GM18517 (cell line): ENCODE measurements around the gene ROPN1L.

Experiments
- ATAC-seq: cut with Tn5 transposase; IDR thresholded peaks from one replicate; pipeline ENCODE4 v1.9.1; 2021; ENCODE audit warnings: mild to moderate bottlenecking, moderate library complexity; ENCODE audit not compliant: unreplicated experiment

The ROPN1L gene

DNA sequence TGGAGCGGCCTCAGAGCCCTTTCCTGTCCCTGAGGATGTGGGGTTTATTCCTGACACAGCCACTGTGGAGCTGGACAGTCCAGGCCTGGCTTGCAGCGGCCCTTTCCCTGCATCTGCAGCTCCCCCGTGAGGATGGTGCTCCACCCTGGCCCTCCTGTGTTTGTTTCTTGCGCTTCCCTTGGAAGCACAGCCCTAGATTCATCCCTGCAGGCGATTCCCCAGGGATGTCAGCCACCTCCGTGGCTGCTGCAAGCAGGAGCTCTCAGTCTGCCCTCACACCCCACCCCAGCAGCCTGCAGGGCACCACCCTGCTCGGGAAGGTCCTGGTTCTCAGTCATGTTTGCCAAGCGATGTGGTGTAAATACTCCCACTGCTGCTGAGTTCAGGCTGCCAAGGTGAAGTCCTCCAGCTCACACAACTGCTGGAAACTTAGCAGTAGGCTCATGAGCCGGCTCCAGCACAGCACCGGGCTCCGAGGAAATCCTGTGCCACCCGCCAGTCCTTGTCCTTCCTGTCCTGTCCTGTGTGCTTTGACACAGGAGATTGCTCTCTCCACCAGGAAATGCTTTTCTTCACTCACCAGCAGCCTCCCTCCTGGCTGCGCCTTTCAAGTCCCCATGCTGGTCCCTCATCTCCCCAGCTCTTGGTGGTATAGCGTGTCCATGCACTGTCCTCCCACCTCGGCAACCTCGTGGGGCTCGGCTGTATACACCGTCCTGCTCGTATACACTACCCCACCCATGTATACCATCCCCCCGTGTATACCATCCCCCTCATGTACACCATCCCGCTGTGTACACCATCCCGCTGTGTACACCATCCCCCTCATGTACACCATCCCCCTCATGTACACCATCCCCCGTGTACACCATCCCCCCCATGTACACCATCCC is 16.2 kb downstream of the ROPN1L start:
- ATAC-seq, result no peak

DNA sequence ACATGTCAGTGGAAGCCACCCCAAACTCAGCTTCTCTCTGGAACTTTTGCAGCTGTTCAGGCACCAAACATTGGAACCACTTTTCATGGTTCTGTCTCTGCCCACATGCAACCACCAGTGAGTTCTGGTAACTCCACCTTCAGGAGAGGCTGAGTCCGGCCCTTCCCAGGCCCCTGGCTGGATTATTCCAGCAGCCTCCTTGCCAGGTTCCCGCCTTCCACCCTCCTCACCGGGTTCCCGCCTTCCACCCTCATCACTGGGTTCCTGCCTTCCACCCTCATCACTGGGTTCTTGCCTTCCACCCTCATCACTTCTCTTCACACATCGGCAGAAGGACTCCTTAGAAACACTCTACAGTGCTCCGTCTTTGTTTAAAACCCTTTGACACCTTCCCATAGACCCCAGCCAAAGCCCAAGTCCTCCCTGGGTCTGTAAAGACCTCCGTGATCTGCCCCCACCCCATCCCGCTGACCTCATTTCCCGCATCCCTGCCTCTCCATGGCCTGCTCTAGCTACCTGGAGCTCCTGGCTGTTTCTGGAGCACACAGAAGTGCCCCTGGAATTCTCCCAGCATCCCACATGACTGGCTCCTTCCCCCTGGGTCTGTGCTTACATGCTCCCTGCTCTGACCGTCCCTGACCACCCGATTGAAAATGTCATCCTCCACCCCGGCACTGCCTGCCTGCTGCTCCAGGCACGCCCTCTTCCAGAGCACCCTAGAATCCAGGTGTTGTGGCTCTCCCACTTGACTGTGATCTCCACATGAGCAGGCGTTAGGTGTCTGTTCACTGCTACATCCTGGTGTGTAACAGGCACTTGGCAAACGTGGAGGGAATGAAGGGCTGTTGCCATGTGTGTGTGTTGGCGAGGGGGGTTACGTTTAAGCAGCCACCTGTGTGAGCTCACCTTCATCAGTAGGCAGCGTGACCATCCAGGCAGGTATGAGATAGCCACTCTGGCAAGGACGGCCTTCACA is 17.7 kb downstream of the ROPN1L start:
- no peak for ATAC-seq

DNA sequence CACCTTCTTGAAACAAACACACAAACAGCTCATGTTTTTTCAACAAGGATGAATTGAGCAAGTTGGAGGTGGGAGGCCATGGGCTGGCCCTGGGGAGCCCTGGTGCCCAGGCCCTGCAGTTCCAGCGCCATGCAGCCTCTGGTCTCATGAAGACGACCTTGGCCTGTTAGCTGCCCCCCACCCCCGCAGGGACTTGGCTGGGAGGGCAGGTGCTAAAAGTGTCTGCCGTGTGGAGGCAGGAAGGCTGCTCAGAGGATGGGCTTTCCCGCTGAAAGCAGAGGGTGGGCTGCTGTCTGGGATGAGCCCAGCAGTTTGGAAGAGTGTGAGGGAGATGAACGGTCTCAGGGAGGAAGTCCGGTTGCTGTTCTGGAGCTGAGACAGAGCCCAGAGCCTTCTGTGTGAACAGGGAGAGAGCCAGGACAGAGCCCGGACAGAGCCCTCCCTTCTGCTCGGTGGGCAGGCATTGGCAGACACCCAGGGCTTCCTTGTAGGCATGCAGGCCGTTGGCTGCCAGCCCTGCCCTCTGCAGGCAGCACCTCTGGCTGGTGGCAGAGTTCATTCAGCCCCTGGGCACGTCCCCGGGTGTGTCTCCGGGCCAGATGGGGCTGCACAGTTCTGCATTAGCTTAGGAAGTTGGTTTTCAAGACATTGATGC is 18.7 kb downstream of the ROPN1L start:
- ATAC-seq, result no peak

DNA sequence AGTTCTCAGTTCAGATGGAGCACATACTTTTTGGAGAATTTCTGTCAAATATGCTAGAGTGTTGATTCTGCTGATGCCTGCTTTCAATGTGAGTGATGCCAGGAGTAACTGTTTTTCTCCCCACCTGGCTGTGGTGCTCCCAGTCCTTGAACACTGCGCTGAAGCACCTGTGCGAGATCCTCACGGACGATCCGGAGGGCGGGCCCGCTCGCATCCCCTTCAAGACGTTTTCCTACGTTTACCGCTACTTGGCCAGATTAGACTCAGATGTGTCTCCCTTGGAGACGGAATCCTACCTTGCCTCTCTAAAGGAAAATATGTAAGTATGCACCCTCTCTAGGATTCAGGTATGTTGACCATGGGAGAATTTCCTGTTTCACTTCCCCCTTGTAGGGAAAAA is 19.4 kb downstream of the ROPN1L start:
- no peak for ATAC-seq

DNA sequence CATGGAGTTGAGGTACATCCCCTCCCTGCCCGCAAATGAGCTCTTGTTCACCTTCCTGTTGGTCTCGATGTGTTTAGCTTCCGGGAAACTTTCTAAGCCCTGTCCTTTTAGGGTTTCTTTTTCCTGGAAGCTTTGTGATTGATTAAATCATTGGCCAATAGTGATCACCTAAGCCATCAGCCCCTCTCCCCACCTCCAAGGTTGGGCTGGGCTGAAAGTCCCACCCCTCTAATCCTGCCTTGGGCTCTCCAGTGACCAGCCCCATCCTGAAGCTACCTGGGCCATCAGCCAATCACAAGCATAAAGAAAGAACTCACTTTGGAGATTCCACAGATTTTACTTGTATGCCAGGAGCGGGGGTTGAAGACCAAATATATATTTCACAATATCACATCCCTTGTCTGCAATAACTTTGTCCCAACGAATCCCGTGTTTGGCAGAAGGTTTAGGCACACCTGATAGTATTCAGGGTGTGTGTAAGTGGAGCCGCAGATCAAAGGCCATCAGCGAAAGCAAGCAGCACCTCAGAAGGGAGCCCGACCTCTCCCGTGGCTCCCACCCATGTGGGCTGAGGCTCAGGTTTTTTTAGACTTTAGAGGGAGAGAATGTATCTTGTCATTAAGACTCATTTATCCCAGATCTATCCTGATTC is 20.4 kb downstream of the ROPN1L start:
- no peak for ATAC-seq

DNA sequence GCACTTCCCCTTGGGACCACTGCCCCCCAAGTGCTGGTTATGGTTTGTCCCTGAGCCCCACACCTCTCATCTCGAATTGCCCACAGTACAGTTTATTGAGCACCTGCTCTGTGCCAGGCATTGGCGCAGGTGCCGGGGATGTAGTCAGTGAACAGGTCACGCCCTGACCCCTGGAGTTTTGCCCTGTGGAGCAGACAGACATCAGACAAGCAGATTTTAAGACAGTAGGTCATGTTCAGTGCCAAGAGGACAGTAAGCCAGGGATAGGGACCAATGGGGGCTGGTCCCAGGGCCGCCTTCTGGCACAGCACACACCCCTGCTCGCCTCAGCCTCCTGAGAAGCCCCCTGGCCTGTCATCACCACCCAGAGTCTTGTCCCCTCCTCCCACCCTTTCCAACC is 21.9 kb downstream of the ROPN1L start:
- ATAC-seq, result no peak

DNA sequence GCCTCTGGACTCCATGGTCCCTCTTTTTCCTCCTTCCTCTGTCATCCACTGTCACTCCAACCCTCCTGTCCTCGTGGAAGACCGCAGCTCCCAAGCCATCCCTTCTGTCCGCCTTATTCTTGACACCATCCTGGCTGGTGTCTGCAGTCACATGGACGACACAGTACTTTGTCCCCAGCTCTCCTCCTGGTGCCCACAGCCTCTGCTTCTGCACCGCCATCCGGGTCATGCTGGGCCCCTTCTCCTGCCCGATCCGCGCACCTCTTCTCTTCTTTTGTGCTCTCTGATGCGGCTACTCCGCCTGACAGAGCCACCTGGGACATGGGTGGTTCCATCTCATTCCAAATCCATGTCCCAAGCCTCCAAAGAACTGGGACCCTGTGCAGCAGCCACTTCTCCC is 22.5 kb downstream of the ROPN1L start:
- no peak for ATAC-seq

DNA sequence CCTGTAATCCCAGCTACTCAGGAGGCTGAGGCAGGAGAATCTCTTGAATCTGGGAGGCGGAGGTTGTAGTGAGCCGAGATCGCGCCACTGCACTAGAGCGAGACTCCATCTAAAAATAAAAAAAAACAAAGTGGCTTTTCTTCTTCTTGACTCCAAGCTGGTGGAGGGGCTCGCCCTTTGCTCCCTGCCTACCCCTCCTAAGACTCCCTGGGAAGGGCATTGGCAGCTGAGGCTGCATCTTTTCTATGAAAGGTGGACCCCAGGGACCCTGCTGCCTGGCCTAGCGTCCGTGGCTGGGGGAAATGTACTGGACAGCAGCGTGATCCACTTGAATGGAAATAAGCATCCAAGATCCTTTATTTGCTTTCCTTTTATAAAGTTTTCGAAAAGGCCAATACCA is 24.0 kb downstream of the ROPN1L start:
- ATAC-seq, result no peak

DNA sequence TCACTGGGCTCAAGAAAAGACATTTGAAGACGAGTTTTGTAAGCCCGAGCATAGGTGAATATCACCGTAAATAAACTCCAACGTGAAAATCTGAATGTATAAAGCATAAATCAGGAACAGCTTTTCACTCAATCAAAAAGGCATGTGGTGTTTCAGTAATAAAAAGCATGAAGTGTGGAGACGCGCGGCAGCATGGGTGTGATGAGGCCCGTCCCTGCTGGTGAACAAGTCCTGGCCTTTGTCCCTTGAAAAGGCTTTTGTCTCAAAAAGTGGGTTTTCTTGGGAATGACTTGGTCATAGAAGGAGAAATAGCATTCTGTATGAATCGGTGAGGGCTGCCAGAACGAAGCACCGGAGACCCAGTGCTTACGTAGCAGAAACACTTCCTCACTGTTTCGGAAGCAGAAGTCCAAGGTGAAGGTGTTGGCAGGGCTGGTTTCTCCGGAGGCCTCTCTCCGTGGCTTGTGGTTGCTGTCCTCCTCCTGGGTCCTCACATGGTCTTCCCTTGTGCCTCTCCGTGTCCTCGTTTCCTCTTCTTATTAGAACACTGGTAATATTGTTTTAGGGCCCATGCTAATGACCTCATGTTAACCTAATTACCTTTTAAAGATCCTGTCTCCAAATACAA is 24.9 kb downstream of the ROPN1L start:
- ATAC-seq, result no peak

DNA sequence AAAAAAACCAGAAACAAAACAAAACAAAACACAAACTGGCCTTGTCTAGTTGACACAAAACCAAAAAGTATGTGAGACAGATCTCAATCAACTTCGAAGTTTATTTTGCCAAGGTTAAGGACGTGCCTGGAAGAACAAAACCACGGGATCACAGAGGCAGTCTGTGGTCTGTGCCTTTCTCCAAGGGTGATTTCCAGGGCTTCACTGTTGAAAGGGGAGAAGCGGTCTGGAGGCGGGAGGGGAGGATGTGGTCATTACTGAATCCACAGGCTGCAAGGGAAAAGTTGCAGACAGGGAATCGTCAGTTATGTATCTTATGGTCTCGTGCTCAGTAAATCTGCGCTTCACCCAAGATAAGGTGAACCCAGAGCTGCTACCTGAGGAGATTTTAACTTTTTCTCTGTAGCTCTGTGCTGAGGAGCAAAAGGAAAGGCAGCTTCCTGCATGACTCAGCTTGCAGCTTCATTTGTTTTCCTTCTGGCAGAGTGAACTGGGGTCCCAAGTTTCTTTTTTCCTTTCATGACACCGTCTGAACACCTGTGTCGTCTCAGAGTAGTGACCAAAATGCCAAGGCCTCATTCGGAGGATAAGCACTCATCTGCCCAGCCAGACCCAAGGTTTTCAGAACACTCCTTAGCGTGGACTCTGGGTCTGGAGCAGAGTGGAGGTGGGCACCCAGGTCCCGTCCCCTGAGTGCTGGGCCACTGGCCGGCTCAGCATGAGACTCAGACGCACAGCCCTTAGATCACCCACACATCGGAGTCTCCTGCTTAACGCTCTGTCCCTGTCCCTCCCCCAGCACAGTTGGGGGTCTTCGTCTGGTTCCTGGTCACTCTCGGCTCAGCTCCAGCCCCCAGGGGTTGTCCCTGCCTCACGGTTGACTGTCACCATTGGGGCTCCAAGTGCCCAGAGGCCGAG is 25.9 kb downstream of the ROPN1L start:
- ATAC-seq, result no peak

DNA sequence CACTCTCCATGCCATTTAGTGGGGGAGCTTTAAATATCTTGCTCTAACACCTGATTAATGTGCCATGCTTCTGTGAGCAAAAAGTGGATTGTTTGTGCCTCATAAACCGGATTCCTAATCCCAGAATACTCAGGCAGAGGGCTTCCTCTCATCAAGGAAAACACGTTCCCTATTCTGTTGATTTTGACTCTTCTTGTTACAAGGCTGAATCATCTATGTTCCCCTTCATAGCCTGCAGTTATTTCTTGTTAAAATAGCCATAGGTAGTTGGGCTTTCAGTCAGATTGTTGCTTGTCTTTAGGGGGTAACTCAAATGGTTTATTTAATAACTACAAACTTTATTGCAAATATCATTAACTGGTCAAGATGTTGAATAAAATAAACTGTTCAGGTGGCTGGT is 26.6 kb downstream of the ROPN1L start:
- ATAC-seq, result no peak

DNA sequence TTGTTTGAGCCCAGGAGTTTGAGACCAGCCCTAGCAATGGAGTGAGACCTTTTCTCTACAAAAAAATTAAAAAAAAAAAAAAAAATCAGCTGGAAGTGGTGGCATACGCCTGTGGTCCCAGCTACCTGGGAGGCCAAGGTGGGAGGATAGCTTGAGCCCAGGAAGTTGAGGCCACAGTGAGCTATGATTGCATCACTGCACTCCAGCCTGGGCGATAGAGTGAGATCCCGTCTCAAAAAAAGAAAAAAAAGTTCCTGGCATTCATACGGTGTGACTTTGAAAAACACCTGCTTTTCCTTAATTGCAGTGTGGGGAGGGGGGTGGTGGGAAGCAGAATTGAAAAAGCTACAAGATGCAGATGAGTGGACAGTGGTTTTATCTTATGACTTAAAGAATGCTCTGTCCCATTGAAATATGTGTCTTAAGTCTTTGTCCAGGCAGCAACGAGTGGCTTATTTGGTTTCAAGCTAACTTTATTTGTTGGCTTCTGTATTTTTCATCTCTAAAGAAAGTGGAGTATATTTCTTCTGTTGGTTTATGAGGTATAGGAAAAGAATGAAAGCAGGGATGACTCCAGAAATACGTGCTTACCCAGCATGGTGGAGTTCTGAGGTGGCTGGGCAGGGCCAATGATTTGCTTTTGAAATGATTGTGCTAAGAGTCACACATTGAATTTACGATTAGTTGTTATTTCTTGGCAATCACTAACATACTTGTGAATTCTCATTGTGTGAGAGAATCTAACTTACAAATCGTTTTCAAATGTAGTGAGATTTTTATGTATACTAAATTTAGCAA is 27.8 kb downstream of the ROPN1L start:
- ATAC-seq, result no peak

DNA sequence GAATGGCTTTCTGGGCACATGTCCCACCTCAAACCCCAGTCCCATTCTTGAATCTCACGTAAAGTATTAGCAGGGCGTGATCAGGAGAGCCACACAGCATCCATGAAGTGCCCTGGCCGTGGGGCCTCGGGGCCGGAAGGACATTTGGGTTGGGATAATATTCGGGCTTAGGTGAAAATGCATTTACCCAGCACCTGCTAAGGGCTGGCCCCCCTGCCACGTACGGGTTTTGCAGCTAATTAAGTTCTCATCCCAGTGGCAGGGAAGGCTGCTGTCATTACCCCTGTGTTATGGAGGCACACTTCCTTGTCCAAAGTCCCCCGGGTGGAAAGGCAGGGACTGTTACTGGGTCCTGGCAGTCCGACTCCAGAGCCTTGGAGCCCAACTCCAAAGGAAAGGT is 29.0 kb downstream of the ROPN1L start:
- no peak for ATAC-seq

DNA sequence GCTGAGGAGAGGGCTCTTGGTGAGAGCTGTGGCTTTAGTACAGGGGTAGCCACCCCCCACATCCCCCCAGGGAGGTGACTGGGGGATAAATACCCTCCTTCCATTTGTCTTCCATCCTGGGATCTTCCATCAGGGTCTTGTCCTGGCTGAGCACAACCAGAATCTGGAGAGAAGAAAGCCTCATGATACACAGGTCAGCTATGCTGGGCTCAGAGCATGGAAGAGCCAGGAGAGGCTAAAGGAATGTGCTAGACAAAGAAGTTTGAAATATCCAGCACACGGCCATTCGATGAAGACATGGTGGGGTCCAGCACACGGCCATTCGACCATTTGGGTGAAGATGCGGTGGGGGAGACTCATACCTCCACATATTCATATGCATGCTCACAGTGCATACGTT is 30.0 kb downstream of the ROPN1L start:
- ATAC-seq, result no peak

DNA sequence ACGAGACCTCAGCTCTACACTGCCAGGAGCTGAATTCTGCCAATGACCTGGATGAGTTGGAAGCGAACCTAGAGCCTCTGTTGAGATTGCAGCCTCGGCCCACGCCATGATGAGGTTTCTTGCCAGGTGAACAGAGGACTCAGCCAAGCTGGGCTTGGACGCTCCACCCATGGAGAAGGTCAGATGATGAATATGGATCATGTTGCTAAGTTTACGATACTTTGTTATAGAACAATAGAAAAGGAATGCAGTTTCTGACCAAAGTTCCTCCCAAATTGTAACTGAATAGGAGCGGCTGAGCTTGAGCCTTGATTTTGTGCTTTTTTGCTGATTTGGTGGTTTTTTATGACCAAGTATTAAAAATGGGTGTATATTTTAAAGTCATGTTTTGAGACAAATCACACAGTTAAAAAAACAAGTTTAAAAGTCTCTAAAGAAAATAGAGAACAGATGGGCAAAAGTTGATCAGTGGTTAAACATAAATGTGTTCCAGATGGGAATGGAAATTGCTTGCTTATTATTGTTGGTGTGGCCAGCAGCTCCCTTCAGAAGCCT is 32.9 kb downstream of the ROPN1L start:
- ATAC-seq, result no peak

DNA sequence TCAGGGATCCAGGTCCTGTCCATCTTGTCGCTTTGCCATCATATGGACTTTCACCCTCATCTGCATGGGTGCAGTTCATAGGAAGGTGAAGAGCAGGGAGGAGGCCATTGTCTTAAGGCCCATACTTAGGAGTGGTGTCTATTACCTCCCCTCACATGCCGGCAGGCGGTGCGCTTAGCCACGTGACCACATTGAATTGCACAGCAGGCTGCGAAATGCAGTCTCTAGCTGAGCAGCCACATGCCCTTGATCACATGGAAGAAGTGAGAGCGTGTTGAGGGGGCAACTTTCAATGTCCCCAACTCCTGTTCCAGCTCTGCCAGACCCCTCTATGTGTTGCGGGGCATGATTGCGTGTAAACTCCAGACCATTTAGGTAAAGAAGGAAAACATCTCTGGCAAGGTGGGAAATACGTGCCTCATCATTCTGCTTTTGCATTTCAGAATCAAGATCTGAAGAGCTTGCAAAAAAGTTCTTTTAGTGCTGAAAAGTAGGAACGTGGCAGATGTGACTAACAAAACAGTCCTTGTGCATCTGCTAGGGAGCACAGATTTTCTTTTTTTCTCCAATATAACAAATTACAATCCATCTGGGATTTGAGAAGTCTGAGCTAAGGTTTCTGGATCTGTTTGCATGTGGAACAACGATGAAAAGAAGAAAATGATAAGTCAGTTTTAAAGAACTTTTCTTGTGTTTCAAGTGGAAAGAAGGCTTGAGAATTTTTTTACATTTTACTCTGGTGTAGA is 34.4 kb downstream of the ROPN1L start:
- ATAC-seq, result no peak

DNA sequence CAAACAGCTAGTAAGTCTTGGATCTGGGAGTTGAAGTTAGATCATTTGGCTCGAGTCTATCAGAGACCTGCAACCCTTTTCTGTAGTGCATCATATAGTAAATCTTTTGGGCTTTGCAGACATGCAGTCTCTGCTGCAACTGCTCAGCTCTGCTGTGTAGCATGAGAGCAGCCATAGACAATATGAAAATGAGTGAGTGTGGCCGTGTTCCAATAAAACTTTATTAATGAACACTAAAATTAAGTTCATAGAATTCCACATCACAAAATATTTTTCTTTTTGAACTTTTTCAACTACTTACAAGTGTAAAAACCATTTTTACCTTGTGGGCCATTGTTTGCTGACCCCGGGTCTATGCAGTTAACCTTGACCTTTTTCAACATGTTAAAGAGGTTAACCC is 35.2 kb downstream of the ROPN1L start:
- ATAC-seq, result no peak
